Right atrium auricular region (tissue), 2 donors: ENCODE measurements around the gene POF1B. TPM values are rescaled to one million over a fixed set of nuclear protein-coding genes. Genes with fewer than 3 reads are reported as not detected.

Experiments used
- DNase-seq: peaks from one replicate; pipeline ENCODE4 v3.0.0-alpha.2; 2019; ENCODE audit warnings: low spot score
- H3K27ac ChIP-seq, 2 donors: fragments of 200-600 bp; sonication (generic); 1 replicate in 1 of 2; 2 replicates in 1 of 2; pipeline ENCODE4 v1.5.1; 2016 to 2019
- H3K27me3 ChIP-seq, 2 donors: fragments of 200-600 bp; sonication (generic); one replicate each; pipeline versions ENCODE4 v1.5.1 to v1.6.0; 2017 to 2019
- H3K36me3 ChIP-seq: fragments of 200-600 bp; sonication (generic); one replicate; pipeline ENCODE4 v1.5.1; 2016
- H3K4me1 ChIP-seq, 2 donors: fragments of 200-600 bp; sonication (generic); one replicate each; pipeline versions ENCODE4 v1.5.1 to v1.6.0; 2017 to 2019
- H3K4me3 ChIP-seq, 2 donors: fragments of 200-600 bp; sonication (generic); 1 replicate in 1 of 2; 2 replicates in 1 of 2; pipeline ENCODE4 v1.5.1; 2017 to 2019; ENCODE audit warnings: mild to moderate bottlenecking in 1 of 2, moderate library complexity in 1 of 2
- H3K9me3 ChIP-seq, 2 donors: fragments of 200-600 bp; sonication (generic); one replicate each; pipeline ENCODE4 v1.5.1; 2019
- CTCF ChIP-seq, 2 donors: fragments of 200-600 bp; sonication (generic); IDR thresholded peaks; one replicate each; pipeline ENCODE4 v1.5.1; 2019; ENCODE audit warnings: antibody characterized with exemption in 2 of 2
- total RNA-seq, 2 donors: library from RNA; depleted of rRNA; stranded (reverse); fragments of >200 nt; gene quantifications; one replicate each; pipeline ENCODE4 v1.1.0, GENCODE V29; 2016

Gene POF1B
- total RNA-seq, 2 donors from 2014 or later: 14.5 to 28.1 TPM

DNA sequence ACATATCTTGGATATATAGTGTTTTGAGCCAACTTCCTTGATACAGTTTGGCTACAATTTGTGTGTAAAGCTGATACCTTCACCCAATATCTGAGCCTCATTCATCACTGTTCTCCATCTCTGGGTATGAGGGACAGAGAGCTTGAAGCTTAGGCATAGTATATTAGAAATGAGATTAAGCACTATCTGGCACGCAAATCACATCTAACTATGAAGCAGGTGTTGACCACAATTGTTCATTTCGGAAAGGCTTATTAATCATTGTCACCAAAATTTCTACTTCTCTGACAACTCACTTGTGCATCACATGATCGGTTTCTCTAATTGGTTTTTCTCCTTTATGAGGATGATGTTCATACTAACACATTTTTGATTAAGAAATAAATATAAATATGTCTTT is 2.1 kb upstream of the POF1B start:
- no peak for DNase-seq
- no peaks in the 10 kb centered on the region for H3K9me3 ChIP-seq
- no peaks in the 10 kb centered on the region for H3K27me3 ChIP-seq
- H3K4me1 ChIP-seq: no peaks in the 10 kb centered on the region
- no peak for TF ChIP-seq CTCF (IDR thresholded peaks at IDR 0.05)
- H3K36me3 ChIP-seq: no peaks in the 10 kb centered on the region
- H3K4me3 ChIP-seq: no peak overlapping the region
- no peak overlapping the region for H3K27ac ChIP-seq

DNA sequence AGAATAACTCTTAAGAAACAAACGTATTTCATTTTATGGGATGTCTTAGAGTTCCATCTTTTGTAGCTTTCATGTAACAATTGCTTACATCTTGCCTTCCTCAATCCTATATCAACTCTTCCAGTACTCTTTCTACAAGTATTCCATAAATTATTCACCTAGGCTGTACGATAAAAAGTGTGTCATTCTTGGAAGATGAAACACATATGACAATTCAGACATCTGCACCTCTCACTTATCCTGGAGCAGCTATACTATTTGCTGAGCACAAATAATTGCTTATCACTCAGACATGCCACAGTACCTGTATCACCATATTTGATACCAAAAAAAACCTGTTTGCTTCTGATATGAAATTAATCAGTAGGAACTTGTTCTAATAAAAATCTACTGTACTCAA is 1.0 kb downstream of the POF1B start:
- H3K9me3 ChIP-seq: no peaks in the 10 kb centered on the region
- no peaks in the 10 kb centered on the region for H3K36me3 ChIP-seq
- H3K27ac ChIP-seq: peak overlapping the region in 1 of 2 donors; percentile 51
- H3K4me1 ChIP-seq: no peaks in the 10 kb centered on the region
- no peak for DNase-seq
- TF ChIP-seq CTCF (IDR thresholded peaks at IDR 0.05): no peak
- no peaks in the 10 kb centered on the region for H3K27me3 ChIP-seq
- H3K4me3 ChIP-seq: peak overlapping the region; percentile 30 to 31

DNA sequence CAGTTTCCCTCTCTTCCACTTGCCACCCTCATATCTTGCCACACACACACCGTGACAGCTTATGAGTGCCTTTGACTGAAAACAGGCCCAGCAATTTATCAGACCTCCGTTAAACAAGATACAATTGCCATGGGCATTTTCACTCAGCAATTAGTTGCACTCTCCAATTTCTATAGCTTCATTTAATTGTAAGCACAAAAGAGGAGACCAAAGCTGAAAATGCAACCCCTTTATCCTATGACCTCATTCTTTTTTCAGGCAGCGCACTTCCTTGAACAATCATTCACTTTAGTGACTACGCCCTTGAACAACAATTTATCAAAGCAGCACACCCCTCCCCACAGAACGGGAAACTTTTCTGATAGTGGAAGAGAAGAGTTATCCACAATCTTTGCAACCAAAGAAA is 4.1 kb downstream of the POF1B start:
- no peak for DNase-seq
- no peak for TF ChIP-seq CTCF (IDR thresholded peaks at IDR 0.05)
- peak overlapping the region in 1 of 2 donors; percentile 3 for H3K4me3 ChIP-seq
- no peaks in the 10 kb centered on the region for H3K36me3 ChIP-seq
- no peaks in the 10 kb centered on the region for H3K27me3 ChIP-seq
- no peaks in the 10 kb centered on the region for H3K4me1 ChIP-seq
- no peaks in the 10 kb centered on the region for H3K9me3 ChIP-seq
- H3K27ac ChIP-seq: peak overlapping the region; percentile 23 to 43

DNA sequence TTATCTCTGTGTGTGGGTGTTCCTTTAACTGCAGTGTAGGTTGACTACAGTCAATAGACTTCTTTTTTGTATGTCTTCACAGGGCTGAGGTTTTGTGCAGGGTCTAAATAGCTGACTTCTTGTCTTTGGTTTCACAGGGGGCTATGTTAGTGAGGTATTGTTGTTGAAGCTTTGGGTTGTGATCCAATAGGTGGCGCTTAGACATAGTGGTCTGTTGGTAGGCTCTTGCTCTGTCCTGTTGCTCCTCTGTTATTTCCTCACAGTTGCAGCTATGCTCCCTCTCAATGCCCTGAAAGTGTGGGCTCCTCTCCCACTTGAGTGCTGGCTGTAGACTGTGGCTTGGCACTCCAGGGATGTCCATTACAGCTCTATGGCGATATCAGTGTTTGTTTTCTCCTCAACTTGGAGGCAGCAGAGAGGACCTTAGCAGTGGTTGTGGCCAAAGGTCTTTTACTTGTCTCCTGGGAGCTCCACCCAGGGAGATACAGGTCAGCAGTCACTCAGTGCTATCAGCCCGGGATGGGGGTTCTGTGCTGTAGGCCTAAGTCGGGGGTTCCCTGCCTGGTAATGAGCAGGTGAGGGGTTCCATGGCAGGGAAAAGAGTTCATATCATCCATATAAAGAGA is 14.0 kb downstream of the POF1B start:
- no peak for TF ChIP-seq CTCF (IDR thresholded peaks at IDR 0.05)
- H3K27ac ChIP-seq: no peak overlapping the region
- DNase-seq: no peak
- no peaks in the 10 kb centered on the region for H3K27me3 ChIP-seq
- no peaks in the 10 kb centered on the region for H3K9me3 ChIP-seq
- H3K4me3 ChIP-seq: no peak overlapping the region
- H3K4me1 ChIP-seq: no peaks in the 10 kb centered on the region
- H3K36me3 ChIP-seq: no peaks in the 10 kb centered on the region

DNA sequence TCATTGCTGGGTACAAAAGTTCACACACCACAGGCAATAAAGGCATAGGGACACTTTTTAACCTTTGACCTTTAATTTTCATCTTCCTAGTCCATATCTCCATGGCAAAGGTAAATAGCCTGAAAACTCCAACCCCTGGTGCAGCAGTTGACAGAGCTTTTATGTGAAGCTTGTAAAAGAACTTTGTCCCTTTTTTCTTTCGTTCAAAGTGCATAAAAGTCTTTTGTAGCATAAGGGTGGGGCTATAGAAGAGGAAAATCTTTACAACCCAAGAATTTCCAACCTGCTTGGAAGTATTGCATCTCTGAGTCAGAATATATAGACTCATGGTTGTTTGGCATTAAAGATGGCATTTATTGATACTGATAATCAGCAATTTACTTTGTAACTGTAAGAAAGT is 20.4 kb downstream of the POF1B start:
- H3K9me3 ChIP-seq: no peaks in the 10 kb centered on the region

More for the DNA sequence above, 20.4 kb downstream of the POF1B start:
- TF ChIP-seq CTCF (IDR thresholded peaks at IDR 0.05): no peak
- no peak overlapping the region for H3K4me3 ChIP-seq
- no peaks in the 10 kb centered on the region for H3K27me3 ChIP-seq
- no peaks in the 10 kb centered on the region for H3K36me3 ChIP-seq
- no peak overlapping the region for H3K27ac ChIP-seq
- DNase-seq: no peak
- no peaks in the 10 kb centered on the region for H3K4me1 ChIP-seq
